ENCODE results near the gene ARHGEF11.

GRCh38 chr1:156949127-156949526, 96.4 kb downstream of the ARHGEF11 start:
- no peak for TF ChIP-seq POLR2A (IDR thresholded peaks at IDR 0.05)
- no peak for TF ChIP-seq CTCF (IDR thresholded peaks at IDR 0.05)
- no peak for TF ChIP-seq EP300 (IDR thresholded peaks at IDR 0.05)
